H4 (cell line): ENCODE data around the gene LNX2. TPM values are rescaled to one million over a fixed set of nuclear protein-coding genes. Genes with fewer than 3 reads are reported as not detected.

Experiments
- DNase-seq: peaks from one replicate; pipeline ENCODE4 v3.0.0-alpha.2; 2015; ENCODE audit warnings: low spot score
- total RNA-seq: library from RNA; depleted of rRNA; stranded (reverse); fragments of >200 nt; shearing (Covaris generic); gene quantifications from 2 replicates; pipeline ENCODE4 v1.2.3, GENCODE V29; 2014

The LNX2 gene
- total RNA-seq, 1 experiment from 2014 or later: 6.5 TPM

DNA sequence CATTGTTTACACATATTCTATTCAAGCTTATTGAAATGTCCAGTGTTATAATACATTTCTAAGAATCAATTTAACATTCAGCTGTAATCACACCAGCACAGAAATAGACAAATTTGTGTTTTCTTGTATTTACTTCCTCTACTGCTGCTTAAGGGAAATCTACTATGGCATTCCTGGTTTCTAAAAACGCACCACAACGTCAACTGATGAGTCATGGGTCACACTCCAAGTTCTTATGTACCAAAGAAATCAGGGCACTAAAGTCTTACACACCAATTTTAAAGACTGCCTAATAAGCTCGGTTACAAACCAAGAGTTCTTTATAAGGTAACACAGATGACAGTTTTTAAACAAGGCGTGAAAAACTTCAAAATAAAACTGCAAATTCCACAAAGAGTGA, 13.2 kb downstream of the LNX2 start:
- DNase-seq: peak; percentile 51

DNA sequence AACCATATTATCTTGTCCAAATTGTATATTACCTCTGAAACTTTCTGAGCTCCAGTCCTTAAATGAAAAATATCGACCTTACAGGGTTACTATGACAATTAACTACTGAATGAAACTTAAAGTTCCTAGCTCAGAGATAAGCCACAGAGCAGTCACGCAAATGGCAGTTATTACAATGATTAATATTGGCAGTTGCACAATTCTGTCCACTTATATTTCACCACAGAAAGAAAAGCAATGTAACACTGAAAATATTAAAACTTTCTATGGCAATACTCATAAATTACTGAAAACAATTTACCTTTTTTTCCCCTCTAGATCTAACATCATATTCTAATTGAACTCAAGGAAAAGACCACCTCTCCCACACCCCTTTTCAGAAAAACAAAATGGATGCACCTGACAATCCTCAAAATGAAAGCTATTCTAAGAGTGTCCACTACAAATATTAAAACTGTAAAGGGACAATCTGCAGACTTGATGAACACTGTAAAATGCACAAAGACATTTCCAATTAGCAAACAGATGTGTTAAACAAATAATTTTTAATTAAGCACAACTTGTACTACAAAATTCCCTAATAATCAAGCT, 14.6 kb downstream of the LNX2 start:
- no peak for DNase-seq

DNA sequence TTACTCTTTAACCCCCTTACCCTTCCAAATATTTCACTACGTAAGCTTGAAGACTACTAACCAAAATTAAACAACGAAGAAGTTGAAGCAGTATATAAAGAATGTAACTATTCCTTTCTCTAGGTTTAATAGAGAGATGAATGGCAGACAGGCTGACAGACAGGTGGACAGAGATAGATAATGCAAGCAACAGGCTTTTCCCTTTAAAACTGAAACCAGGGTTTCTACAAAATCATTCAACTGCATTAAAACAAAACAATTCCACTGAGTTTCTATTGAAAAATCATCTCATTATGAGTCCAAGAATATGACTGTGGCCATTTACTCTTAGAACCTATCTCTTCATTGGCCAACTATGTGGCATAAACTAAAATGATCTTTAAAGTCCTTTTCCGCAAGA, 15.2 kb downstream of the LNX2 start:
- no peak for DNase-seq

DNA sequence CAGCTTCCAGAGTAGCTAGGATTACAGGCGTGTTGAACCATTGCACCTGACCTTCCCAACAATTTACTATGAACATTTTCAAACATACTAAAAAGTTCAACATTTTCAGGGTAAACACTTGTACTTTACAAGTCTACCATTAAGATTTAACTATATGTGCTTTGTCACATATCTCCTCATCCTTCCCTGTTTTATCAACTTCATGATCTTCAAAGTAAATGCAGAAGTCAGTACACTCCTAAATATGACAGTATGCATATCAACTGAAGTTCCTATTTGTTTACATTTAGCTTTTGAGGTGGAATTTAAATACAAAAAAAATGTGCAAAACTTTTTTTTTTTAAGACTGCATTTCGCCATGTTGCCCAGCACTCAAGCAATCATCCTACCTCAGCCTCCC, 18.5 kb downstream of the LNX2 start:
- no peak for DNase-seq

DNA sequence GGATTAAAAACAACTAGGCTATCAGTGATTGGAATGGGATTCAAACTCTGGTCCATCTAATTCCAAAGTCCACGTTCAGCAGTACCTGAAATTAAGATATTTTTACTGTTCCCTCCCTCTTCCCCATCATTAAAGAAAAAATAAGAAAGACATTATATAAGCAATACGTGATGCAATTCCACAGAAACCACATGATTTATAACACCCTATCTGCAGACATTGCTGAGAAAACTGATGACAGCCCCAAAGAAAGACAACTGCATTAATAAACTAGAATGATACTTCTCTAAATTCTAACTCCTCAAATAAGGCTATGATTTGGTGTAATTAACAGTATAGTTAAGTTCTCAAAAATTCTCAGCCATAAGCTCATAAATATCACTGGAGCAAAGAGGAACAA, 19.1 kb downstream of the LNX2 start:
- no peak for DNase-seq

DNA sequence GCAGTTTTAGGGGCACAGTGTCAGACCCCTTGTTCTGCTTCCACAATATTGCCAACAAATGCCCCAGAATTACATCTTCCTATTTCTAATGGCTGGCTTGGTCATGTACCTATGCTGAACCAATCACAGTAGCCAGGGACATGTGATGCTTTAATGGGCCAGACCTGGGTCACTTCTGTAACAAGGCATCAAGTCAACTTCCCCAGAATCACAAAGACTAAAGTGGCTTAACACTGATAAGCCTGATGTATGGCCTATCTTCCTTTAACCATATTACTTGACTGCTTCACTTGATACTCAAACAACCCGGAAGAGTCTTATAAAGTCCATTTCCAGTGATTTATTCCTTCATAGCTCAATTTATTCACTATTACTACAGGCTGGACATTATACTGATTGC, 19.6 kb downstream of the LNX2 start:
- no peak for DNase-seq

DNA sequence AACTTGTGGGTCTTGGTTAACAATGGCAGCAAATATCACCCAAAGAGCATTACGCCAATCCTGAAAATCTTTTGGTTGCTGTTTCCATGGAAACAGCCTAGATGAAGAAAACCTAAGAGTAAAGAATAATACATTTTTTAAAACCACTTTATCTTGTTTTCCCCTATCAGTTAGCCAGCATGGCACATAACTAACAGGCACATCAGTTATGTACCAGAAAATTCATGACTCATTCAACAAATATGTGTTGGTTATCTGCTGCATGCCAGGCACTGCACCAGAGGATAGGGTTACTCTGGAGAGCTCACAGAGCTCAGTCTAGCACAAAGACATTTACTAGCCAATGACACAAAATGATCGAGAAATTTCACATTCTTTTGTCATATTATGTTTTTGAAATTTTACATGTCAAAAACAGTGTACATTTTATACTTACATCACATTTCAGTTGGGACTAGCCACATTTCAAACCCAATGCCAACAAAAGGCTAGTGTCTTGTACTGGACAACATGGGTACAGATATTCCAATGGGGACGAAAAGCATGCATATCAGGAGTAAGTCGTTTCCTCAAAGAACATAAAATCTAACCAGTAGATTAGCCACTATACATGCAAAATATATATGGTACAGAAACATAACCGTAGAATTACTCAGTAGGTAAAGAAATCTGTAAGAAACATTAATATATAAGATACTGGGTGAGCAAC, 20.3 kb downstream of the LNX2 start:
- peak; percentile 39 for DNase-seq

DNA sequence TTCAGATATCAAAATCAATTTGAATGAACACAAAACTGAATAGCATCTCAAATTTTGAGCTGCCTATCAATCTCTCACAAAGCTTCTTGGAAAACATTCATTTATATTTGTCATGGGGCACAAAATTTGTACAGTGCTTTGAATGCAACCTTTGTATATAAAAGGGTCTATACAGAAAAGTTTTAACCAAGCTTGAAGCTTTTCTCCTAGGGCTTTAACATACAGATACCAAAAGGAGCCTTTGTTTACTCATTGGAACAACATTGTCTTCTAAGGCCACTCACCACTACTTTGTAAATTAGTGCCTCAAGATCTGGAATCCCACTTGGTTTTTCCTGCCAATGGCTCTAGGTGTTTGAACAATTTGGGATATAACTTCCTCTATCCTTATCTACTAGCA, 21.2 kb downstream of the LNX2 start:
- DNase-seq: no peak

DNA sequence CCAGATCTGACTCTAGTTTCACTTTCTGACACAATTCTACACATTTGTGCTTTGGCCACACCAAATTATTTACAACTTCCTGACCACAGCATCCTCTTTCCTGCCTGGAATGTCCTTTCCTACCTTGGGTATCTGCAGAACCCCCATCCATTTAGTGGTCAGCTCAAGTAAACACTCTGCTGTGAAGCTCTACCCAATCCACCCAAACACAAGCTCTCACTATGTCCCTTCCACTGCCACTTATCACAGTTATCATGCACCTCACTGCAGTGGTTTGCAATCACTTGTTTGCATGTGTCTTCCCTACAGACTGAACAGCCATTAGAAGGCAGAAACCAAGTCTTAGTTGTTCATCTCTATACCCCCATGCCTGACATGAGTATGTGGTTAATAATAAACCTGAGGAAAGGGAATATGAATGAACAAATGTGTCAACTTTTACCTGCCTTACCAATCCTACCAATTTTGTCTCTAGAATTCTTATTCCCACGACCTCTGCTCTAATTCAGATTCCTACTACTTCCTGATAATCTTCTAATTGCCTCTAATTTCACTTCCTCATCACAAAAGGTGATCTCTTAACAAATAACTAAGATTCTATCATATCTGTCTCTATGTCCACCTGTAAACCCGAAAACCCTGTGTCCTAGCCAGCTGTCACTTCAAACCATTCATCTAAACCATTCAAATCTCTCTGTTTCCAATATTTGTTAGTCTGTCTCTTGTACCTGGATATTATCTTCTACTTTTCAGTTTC, 25.1 kb downstream of the LNX2 start:
- peak; percentile 59 for DNase-seq

DNA sequence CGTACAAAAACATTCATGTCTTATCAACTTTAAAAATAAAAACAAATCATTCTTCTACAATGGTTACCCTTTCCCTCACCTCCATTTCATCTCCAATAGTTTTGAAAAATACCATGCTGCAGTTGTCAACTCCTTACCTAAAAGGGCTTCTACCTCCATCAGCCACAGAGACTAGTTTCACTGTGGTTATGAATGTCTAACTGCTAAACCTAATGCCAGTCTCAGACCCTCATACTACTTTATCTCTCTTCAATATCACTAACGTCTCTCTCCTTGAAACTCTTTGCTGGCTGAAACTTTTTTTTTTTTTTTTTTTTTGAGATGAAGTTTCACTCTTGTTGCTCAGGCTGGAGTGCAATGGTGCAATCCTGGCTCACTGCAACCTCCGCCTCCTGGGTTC, 27.1 kb downstream of the LNX2 start:
- no peak for DNase-seq

DNA sequence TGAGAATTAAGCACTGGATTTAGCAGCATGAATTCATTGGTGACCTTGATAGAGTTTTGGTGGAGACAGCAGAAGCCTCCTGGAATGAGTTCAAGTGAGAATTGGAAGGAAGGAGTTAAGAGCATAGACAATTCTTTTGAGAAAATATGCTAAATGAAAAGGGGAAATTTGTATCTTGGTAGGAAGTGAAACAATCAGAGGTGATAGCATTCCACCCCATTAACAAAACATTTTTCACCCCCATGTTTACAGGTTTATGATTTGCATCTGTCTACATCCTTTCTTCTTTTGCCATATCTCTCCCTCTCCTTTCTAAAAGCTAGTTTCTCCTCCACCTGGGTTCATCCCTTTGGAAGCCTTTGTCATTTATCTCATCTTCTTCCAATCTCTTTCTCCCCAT, 27.5 kb downstream of the LNX2 start:
- no peak for DNase-seq

DNA sequence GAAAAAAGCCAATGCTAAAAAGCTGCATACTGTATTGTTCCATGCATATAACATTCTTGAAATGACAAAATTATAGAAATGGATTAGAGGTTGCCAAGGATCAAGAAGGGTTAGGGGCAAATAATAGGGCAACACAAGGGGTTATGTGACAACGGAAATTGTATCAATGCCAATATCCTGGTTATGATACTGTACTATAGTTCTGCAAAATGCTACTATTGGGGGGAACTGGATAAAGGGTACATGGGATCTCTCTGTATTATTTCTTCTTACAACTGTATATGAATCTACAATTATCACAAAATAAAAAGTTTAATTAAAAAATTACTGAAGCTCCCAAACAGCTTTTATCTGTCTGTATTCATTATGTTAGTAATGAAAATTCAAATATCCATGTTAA, 31.9 kb downstream of the LNX2 start:
- no peak for DNase-seq

DNA sequence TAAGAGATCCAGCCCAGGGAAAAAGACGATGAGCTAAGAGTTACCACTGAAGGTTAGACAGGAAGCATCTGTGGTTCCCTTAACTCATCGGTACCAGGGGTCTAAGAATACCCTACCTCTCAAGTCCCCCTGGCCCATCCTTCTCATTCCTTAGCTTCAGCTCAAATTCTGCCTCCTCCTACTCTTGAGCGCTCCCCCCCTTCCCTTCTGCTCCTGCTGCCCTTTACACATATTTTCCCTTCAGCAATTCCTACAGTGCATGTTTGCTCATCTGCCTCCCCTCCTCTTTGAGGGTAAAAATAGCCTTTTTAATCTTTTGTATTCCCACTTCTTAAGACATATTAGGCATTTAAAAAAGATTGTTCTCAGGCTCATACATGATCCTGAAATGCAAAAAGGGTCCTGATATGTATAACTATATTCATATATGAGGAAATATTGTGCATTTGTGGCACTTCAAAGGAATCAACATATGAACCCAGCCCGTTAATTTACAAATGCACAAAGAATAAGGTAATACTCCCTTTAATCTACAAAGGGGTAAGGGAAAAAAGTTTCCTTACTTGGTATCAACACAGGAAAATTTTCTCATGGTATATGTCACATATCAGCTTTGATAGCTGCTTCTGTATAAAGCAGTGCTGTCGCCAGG, 33.1 kb downstream of the LNX2 start:
- DNase-seq: no peak

DNA sequence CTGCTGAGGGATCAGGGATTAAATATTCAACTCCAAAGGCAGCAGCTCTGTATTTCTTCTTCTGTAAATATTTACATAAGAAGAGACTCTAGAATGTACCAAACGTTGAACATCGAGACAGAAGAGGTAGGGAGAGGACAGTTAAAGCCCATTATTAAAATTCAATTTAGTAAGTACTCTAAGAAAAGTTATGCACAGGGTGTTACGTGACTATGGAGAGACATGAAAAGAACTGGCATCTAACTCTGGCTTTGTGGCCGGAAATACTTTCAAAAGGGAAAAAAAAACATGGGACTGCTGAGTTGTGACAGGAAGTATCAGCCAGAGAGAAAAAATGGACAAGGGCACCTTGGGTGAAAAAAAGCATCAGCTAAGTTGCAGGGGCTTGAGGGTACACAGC, 36.7 kb downstream of the LNX2 start:
- DNase-seq: no peak

DNA sequence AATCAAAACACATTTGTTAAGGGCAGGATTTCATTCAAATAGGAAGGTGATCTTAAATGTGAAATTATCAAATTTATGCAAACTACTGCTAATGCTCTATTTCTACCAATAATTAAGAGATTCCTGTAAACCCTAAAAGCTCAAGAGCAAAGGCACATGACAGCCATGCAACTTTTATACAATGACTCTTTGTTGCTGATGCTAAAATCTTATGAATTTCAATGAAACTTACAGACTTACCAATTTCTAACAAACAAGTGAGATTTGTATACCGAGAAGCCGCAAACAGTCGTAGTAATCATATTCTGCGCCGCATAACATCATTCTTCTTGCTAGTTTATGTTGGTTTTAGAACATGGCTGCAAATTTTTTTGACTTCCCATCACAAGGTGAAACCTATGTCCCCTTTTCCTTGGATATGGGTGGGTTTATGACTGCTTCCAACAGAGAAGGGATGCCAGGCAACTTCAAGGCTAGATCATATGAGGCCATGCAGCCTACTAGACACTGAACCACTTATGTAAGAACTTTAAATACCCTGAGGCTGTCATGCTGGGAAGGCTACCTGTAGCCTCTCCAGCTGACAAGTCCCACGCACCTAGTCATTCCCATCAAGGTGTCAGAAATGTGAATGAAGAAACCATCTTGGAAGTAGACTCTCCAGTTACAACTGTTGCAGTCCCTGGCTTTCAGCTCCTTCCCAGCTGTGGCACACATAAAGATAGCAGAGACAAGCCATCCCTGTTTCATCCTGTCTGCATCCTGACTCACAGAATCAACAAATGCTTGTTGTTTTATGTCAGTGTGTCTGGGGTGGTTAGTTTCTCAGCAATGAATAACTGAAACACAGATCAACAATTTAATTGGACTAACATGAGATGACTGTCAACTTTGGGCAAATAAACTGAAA, 42.0 kb downstream of the LNX2 start:
- DNase-seq: no peak

DNA sequence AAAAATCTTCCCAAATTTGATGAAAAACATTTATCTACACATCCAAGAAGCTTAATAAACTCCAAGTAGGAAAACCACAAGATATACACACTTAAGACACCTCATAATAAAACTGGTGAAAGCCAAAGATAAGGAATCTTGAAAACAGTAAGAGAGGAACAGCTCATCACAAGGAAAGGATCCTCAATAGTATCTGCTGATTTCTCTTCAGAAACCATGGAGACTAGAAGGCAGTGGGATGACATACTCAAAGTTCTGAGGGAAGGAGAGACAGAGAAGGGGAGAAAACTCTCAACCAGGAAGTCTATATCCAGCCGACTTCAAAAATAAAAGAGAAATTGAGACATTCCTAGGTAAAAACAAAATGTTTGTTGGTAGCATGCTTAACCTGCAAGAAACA, 45.7 kb downstream of the LNX2 start:
- no peak for DNase-seq

DNA sequence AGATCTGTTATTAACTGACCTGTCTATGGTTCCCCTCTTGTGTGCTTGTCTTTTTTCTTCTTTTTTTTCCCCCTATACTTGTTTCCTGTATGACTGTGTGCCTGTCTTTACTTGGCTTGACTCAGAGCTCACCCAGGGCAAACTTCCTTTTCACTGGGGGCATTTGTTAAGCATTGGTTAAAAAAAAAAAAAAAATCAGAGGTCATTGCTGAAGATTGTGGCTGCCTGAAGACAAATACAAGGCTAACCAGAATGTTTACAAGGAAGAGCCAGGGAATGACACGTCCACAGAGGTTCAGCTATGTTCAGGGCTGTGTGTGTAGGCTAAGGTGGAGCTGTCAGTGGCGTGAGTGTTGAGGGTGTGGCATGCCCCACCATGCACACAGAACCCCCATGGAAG, 47.1 kb downstream of the LNX2 start:
- DNase-seq: peak; percentile 18

DNA sequence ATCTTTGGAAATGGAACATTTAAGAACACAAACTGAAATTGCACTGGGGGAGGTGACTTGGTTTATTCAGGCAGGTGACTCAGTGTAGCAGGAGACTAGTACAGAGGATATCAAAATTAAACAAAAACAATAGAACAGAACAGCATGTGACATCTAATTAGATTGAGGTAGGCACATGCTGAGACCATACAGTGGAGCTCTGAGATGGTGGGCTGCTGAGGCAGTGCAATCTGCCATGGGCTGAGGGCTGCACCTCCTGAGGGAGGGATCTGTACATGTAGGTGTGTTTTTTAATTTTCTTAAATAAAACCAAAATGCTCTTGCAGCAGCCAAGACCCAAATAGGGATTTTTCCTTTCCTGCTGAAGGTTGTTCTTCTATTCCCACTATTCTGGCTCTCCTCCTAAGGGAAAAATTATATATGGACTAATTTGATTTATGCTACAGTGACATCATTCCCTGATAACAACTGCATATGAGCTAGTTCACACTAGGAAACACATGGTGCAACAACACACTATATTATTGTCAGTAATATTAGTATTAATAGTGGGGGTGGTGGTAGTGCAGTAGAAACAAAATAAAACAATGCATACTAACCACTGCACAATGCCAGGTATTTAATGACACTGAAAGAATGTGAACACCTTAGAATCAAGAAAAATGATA, 48.0 kb downstream of the LNX2 start:
- DNase-seq: no peak

DNA sequence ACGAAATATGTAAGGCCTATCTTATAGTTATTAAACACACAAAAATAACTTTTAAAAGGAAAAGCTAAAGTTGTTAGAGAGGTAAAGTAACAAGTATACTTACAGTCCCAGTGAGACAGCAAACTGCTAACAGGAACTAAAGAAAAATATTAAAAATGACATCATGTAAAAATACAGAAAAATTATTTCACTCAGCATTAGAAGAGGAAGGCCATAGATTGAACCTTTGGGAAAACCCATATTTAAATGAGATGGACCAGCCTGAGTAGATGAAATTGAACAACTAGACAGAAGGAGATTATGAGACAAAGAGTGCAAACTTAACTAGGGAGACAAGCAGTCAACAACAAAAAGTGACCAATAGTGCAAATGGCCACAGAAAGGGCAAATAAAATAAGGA, 49.4 kb downstream of the LNX2 start:
- DNase-seq: no peak

DNA sequence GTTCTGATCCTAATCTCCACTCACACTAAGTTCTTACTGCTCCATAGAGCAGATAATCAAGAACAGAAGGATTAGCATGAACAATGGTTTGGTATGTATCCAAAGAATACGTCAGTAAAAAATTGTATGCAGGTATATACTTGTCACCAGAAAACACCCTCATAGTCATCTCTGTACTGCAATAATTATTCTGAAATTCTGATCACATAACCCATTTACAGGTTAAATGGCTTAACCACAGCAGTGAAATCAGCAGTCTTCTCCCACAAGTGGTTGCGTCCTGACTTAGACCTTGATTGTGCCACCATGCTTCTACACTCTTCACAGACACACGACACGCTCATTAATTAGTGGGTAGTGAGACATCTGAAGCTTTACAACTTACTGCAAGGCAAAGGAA, 50.9 kb downstream of the LNX2 start:
- no peak for DNase-seq

DNA sequence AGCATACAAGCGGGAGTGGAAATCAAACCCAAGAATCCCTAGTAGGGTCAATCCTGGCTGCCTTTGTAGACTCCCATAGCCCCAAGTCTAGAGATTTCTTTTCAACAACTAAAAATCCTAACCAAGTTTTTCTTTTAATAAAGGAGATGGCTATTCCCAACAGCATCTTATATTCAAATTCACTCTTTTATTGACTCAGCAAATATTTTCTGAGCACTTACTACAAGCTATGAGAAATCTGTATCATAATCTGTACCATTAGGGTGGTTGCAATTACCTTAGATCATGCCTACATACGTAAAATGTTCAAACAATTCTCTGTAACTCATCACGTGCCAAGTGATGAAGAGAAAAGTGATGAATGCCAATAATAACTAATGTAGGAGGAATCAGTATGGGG, 54.5 kb downstream of the LNX2 start:
- DNase-seq: no peak
